HG03342 (cell line): ENCODE data around the gene ACOT13.
A peak's percentile ranks its signal among the peaks of the same experiment; 100 is the strongest.
"Not testable (repeated sequence)": the region's sequence is repeated elsewhere in the genome, so short reads cannot be mapped to it uniquely, and the experiment has no call there.

Experiments used
- ATAC-seq: cut with Tn5 transposase; IDR thresholded peaks from one replicate; pipeline ENCODE4 v1.9.1; 2021; ENCODE audit warnings: mild to moderate bottlenecking, moderate library complexity; ENCODE audit not compliant: unreplicated experiment

Gene ACOT13

DNA sequence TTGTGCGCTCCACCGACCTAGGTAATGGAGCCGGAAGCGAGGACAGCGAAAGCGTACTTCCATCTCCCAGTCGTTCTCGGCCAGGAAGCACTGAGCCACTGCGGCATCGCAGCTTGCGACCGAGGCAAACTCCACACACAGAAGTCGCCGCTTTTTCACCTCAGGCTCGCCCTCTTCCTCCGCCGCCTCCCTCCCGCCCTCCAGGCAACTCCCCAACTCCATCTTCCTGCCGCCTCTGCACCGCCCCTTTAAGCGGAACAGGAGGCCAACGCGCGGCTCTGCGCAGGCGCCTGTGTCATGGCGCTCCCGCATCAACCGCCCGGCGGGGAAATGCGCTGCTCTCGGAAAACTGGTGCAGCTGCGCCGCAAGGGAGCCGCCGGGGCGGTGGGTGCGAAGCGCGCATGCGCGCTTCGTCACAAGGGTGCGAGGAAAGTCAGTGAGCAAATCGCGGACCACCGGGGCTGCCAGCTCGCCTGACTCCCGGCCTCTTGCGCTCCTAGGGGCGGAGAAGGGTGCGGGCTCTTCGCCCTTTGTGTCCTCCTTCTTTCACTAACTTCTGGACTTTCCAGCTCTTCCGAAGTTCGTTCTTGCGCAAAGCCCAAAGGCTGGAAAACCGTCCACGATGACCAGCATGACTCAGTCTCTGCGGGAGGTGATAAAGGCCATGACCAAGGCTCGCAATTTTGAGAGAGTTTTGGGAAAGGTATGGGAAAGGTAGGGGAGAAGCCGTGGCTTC lies at the start of gene ACOT13, which contains the start of gene TDP2:
TSS of gene ACOT13 (plus strand) at position 437 of the 737 bp plus-strand sequence. CDS start at position 624, 187 bp downstream.
TSS of gene TDP2 (minus strand) at position 259 of the 737 bp plus-strand sequence. CDS start at position 222, 37 bp downstream.
- peak; percentile 93 for ATAC-seq

DNA sequence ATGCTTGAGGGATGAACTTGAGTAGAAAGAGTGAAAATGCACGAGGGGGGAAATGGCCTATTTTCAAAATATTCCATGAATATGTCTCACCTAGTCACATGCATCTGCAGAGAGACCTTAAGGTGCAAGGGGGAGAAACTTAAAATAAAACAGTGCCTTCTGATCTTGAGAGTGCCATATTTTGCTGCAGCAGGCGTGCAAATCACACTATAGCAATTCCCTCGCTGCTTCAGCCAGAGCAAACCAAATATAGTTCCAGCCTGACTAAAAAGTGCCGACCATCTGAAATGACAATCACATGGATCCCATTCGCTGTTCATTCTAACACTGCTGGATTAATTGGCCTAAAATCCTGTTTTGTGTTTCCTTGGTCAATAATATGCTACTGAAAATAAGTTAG lies 47.2 kb upstream of the ACOT13 start:
- ATAC-seq, result no peak

DNA sequence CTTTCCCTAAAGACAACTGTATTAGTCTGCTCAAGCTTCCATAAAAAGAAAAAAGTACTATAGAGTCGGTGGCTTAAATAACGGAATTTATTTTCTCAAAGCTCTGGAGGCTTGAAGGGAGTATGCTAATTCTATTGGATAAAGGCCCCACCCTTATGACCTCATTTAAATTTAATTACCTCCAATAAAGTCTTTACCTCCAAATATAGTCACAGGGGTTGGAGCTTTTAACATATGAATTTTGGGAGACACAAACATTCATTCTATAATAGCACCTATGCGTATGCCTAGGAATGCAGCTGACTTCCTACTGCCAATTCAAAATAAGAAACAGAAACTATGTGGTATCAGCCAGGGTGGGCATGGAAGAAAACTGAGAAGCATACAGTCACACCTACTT lies 46.2 kb upstream of the ACOT13 start:
- ATAC-seq, result no peak

DNA sequence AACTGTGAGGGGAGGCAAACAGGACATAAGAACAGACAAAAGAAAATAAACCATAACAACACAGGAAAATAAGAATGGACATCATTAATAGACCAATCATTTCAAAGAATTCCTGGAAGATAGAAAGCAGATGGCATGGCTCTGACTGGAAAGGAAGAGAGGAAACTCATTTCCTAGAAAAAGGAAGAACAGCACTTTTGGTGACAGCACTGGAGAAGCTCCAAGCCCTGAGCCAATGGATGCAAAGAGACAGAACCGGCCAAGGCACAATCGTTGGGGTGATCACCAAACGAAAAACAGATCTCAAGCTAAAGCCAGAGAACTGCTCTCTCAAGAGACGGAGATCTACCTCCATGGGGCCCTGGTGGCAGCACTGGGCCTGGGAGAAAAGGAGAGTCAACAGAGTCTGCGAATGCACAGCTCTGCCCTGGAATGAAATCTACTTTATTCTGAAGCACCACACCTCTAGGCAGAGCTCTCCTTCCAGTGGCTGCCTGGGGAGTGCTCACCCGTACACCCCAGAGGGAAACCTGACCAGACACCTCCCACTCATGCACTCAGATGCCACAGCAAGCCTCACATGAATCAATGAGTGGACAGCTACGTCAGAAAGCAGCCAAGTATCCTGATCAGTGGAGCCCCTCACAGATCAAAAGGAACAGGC lies 45.1 kb upstream of the ACOT13 start:
- no peak for ATAC-seq

DNA sequence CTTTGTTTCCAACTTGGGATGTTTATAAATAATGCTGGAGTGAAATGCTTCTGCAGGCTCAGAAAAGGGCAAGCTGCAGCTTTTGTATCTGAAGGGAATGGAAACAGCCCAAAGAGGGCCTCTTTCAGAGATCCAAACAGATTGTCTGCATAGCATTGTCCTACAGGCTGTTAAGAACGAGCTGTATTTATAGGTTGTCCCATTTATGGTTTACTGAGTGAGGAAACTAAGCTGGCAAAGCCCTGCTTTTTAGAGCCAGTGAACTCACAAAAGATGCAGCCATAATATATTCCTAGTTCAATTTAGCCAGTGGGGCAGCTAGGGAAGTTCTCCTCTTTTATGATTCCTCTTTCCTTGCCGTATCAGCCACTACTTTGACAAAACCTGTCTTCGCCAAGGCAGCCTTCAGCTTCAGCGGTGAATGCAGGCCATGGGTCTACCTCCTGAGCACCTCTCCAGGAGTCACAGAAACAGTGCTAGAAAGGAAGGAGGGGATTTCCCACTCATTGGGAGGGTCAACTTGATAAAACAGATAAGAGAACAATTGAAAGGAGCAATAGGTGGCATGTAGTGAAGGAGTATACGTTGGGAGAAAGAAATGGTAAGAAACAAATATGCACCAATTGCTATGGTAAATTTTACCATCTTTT lies 35.9 kb upstream of the ACOT13 start:
- ATAC-seq, result no peak

DNA sequence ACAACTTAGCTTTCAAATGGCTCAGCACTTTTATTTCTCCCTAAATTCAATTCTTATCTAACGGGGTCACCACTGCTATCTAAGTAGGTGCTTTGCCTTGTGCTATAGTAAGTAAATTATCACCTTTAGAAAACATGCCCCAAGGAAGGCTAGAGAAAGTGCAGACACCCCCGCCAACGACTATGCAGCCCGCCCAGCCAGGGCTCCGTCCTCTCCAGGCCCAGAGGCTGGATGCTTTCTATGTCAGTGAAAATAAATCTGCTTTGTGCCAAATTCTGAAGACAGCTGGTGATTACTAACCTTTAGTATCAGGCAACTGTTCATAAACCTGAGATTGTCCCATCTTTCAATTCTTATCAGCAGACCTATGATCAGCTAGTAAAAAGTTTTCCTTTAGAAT lies 35.2 kb upstream of the ACOT13 start:
- ATAC-seq, result no peak

DNA sequence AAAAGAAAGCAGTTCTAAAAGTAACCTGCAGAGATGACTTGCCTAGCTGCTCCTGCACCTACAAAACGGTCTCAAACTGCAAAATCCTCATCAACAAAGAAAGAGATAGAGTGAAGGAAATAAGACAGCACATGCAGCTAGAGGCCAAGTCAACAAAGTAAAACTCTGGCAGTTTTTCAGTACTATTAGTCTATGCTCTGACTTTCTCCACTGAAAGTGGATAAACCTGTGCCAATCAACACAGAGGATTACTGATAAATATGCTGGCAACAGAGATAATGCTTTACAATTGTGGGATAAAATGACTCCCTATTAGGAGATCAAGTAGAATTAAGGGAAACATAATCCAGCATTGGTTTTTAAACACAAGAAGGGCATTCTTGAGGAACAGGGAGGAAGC lies 34.3 kb upstream of the ACOT13 start:
- no peak for ATAC-seq

DNA sequence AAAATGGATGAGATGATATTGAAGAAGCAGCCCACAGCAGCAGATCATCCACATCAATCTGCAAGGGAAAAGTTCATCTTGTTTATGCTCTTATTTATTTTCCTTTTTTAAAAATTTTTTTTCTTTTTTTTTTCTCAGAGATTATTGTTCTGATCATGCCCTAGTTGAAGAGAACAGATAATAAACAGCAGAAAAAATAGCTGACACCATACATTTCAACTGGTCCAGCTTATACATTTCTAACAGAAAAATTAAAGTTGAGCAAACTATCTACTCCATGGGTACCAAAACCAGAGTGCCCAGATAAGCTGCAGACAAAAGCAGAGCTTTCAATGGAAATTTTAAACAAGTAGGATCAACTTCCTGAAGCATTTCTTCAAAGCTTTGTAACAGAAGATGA lies 30.2 kb upstream of the ACOT13 start:
- no peak for ATAC-seq

DNA sequence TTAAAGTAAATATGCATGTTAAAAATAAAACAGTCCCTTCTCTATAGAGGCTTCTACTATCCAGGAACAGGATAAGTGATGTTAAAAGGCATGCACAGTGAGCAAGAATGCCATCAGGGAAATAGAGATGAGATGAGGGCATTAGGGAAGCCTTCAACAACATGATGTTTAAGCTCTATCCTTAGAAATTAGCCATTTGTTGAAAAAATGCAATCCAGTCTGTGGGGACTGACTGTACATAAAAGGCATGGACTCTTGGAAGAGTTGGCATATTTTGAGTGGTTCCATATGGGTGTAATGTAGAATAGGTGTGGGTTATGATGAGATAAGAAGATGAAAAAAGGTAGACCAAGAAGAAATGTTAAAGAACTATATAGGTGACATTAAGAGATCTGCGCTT lies 26.7 kb upstream of the ACOT13 start:
- ATAC-seq, result no peak

DNA sequence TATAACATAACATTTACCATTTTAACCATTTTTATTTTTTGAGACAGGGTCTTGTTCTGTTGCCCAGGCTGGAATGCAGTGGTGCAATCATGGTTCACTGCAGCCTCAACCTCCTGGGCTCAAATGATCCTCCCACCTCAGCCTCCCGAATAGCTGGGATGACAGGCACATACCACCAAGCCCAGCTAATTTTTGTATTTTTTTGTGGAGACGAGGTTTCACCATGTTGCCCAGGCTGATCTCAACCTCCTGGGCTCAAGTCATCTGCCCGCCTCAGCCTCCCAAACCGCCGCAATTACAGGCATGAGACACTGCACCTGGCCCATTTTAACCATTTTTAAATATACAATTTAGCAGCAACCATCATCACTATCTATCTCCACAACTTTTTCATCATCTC lies 26.2 kb upstream of the ACOT13 start:
- not testable (repeated sequence) for ATAC-seq

DNA sequence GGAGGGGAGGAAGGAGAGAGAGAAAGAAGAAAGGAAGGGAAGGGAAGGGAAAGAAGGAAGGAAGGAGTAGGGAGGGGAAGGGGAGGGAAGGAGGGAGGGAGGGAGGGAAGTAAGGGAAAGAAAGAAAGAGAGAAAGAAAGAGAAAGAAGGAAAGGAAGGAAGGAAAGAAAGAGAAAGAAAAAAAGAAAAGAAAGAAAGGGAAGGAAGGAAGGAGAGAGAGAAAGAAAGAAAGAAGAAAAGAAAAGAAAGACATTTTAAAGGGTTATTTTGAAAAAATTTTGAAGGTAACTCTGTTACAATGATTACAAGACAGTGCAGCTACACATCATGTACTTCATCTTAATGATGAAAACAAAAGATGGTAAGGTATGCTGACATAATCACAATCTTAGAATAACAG lies 24.8 kb upstream of the ACOT13 start:
- ATAC-seq, result no peak

DNA sequence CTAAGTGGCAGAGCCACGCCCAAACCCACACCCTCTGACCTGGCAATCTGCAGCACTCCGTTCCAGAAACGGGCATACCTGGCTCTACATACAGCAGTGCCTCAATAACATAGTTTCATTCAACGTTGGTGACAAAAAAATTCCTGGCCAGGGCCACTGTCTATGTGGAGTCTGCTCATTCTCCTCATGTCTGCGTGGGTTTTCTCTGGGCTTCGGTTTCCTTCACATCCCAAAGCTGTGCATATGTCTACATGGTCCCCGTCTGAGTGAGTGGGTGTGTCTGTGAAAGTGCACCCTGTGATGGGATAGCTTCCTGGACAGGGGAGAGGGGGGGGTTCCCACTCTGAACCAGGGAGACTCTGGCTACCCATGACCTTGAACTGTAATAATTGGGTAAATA lies 23.0 kb upstream of the ACOT13 start:
- ATAC-seq, result no peak

DNA sequence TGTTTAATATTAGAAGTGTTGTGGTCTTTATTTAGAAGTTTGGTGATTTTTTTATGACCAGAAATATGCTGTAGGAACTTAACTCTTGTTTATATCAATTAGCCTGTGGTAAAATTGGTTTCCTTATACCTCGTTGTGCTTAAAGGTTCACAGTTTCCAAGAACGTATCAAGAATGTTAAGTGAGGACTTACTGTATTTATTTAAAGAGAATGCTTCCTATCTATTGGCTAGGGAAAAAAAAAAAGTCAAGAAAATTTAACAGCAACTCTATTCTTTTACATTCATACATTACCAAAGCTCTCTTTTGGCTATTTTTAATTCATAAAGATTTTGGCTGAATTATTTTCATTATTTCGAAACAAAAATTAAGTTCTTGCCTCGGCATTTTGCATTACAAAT lies 22.5 kb upstream of the ACOT13 start:
- ATAC-seq, result no peak

DNA sequence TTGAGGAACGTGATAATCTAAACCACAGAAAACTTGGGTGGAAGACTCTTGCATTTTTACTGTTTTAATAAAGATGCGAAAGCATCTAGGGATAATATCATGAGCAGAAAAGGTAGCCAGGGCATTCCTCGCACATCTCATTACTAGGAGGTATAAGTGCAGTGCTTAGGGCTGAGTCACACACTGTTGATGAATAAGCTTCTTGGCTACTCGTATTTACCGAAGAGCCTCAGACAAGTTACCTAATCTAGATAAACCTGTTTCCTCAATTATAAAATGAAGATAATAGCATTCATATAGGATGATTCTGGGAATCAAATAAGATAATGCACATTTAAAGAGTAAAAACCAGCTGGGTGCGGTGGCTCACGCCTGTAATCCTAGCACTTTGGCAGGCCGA lies 20.1 kb upstream of the ACOT13 start:
- ATAC-seq, result no peak

DNA sequence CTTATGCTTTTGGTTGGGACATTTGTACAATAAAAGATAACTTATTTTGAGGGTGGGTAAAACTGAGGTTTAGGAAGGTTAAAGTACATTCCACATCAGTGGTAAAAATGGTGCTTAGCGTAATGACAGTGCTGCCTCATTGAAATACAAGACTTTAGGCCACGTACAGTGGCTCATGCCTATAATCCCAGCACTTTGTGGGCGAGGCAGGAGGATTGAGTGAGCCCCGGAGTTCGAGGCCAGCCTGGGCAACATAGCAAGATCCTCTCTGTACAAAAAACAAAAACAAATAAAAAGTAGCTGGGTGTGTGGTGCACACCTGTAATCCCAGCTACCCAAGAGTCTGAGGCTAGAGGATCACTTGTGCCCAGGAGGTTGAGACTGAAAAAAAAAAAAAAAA lies 18.6 kb upstream of the ACOT13 start:
- no peak for ATAC-seq

DNA sequence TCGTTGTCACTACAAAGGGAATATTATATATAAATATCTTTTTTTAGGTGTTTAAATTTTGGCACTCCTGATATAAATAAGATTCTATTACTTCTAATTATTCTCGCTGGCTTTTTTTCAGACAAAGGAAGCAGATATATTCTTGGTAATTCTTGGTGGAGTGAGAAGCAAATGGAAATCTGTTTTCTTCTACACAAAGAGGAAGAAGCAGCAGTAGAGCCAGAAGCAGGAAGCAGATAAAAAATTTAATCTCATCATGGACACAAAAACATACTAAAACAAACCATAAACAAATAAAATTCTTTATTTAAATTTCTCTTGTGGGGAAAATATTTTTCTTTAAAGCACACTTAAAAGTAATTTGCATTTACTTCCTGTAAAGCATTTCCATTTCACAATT lies 17.2 kb upstream of the ACOT13 start:
- no peak for ATAC-seq

DNA sequence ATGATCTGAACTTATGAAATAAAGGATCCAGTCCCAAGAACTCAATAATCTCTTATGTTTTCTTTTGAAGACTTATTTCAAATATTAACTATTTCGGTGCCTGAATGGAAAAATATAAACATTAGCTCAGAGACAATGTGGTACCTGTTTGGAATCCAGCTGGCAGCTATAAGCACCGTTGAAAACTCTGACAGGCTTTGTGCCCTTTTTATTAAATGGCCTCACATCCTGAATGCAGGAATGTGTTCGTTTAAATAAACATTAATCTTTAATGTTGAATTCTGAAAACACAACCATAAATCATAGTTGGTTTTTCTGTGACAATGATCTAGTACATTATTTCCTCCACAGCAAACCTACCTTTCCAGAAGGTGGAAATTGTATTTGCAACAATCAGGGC lies 16.5 kb upstream of the ACOT13 start:
- ATAC-seq, result no peak

DNA sequence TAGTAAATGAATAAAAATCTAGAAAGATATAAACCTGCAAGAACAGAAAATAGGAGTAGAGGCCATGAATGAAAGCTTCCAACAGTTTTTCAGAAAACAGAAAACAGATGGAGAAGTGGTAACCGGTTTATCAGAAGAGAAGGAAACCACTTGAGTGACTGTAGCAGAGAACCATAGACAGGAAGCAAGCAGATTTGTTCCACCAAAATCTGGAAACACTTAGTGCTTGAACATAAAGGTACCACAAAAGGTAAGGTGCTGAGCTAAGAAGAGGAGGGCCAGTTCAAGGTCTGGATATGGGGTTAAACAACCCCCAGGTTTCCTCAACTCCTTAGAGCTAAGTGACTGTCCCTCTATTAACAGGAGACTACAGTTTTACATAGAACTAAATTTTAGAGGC lies 11.7 kb upstream of the ACOT13 start:
- ATAC-seq, result no peak

DNA sequence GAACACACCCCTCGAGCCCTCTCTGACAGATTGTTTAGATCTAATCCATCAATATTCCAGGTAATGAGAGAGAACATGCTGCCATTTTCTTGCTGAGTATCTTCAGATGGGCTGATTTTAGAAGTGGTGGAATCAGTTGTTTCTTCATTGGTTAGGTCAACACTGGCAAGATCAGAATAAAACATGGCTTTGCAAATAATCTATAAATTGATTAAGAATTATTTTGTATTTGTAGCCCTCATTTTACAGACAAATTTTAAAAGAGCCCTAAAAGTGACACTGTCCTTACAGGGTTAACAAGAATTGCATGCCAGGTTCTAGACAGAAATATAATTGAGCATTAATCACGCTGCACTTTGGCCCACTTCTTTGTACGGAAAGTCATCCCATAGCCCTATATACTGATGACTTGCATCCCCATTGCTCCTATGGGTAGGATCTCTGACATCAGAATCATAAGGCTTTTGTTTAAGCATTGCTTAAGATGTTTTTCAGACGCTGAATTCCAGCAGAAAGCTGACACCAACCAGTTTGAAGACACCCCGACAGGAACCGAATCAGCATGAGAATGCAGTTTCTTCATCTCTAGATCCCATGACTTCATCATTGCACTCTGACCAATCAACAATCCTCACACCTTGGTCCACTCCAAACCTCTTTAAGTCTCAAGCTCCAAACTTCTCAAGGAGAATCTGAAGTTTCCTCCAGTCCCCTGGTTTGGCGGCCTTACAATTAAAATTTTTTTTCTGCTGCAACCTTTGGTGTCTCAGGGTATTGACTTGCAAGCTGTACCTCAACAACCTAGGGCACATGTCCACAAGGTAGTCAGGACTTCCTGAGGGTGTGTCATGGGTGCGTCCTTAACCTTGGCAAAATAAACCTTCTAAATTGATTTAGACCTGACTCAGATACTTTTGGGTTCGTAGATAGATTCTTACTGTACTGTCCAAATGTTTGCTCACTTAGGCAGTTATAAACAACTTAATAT lies 8.0 kb upstream of the ACOT13 start:
- ATAC-seq, result no peak

DNA sequence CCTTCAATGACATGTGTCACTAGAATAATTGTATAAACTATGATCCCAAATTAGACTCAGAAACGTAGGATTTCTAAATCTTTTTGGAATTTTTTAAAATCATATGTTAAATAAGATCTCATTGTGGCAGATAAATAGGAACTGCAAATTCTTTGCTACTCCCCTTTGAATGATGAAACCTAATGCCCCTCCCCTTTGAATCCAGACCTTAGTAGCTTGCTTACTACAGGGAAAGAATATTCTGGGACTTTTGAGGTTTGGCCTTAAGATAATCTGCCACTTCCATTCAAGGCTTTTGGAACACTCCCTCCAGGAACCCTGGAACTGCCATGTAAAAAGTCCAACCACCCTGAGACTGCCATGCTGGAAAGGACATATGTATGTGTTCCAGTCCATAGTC lies 7.3 kb upstream of the ACOT13 start:
- ATAC-seq, result no peak

DNA sequence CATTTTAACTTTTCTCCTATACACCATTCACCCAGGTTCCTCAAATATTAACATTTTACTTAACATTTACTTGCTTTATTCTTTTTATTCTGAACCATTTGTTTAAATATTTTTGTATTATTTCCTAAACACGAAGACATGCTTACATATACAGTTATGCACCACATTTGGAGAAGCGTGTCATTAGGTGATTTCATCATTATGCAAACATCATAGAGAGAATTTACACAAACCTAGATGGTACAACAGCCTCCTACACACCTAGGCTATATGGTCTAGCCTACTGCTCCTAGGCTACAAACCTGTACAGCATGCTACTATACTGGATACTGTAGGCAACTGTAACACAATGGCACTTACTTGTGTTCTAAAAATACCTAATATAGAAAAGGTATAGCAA lies 6.8 kb upstream of the ACOT13 start:
- no peak for ATAC-seq
